PFSK-1 (cell line): ENCODE measurements around the gene C16orf74.

Source experiments
- SIN3A ChIP-seq: IDR thresholded peaks from 2 replicates; pipeline ENCODE4 v1.6.1; 2012; ENCODE audit warnings: mild to moderate bottlenecking, low read length, moderate library complexity, borderline replicate concordance; ENCODE audit not compliant: insufficient read depth
- TF ChIP-seq, protein P1 (sequence below), 2 experiments: IDR thresholded peaks; 2 replicates each; pipeline versions ENCODE4 v1.6.1 to v1.8.0; 2011 to 2012; ENCODE audit warnings: low read depth in 2 of 2, low read length in 2 of 2, control low read depth in 1 of 2, inconsistent platforms in 1 of 2, mild to moderate bottlenecking in 1 of 2, moderate library complexity in 1 of 2; ENCODE audit not compliant: insufficient read depth in 1 of 2

- TF ChIP-seq, protein P1, sequence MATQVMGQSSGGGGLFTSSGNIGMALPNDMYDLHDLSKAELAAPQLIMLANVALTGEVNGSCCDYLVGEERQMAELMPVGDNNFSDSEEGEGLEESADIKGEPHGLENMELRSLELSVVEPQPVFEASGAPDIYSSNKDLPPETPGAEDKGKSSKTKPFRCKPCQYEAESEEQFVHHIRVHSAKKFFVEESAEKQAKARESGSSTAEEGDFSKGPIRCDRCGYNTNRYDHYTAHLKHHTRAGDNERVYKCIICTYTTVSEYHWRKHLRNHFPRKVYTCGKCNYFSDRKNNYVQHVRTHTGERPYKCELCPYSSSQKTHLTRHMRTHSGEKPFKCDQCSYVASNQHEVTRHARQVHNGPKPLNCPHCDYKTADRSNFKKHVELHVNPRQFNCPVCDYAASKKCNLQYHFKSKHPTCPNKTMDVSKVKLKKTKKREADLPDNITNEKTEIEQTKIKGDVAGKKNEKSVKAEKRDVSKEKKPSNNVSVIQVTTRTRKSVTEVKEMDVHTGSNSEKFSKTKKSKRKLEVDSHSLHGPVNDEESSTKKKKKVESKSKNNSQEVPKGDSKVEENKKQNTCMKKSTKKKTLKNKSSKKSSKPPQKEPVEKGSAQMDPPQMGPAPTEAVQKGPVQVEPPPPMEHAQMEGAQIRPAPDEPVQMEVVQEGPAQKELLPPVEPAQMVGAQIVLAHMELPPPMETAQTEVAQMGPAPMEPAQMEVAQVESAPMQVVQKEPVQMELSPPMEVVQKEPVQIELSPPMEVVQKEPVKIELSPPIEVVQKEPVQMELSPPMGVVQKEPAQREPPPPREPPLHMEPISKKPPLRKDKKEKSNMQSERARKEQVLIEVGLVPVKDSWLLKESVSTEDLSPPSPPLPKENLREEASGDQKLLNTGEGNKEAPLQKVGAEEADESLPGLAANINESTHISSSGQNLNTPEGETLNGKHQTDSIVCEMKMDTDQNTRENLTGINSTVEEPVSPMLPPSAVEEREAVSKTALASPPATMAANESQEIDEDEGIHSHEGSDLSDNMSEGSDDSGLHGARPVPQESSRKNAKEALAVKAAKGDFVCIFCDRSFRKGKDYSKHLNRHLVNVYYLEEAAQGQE (IDR thresholded peaks at IDR 0.05; ENCODE audit: insufficient read depth in 1 of 2, low read depth in 2 of 2, low read length in 2 of 2): no peak
- TF ChIP-seq SIN3A: no peak
Observed at GRCh38 chr16:85735946-85736345, 14.9 kb downstream of the C16orf74 start.
